ENCODE measurements around the gene TMEM132C. TPM values are rescaled to one million over a fixed set of nuclear protein-coding genes. Genes with fewer than 3 reads are reported as not detected.

The TMEM132C gene
- total and polyA plus RNA-seq, 2 of the 4 experiments (the other 2 are of a cell fraction), result not detected

GRCh38 chr12:128694445-128694844 lies 427.5 kb downstream of the TMEM132C start:
- no peak overlapping the region for H3K14ac ChIP-seq (replicated peaks; ENCODE audit: low read depth, low read length)
- no peaks in the 10 kb centered on the region for H4K20me1 ChIP-seq (ENCODE audit: insufficient read depth, low read length)
- no peak overlapping the region for H3K9ac ChIP-seq (ENCODE audit: low read depth, low read length)
- H2AK5ac ChIP-seq (ENCODE audit: low read depth, low read length), result no peak overlapping the region
- no peak overlapping the region for H2AK9ac ChIP-seq (replicated peaks; ENCODE audit: low read depth, low read length, poor library complexity)
- BruUV-seq (replicated peaks), result no TSS peak
- no peak for TF ChIP-seq BHLHE40 (IDR thresholded peaks at IDR 0.05; ENCODE audit: low read depth, low read length)
- no peak for TF ChIP-seq POLR2A (IDR thresholded peaks at IDR 0.05; ENCODE audit: low read depth, low read length)
- no peak for TF ChIP-seq CHD1 (IDR thresholded peaks at IDR 0.05; ENCODE audit: low read depth, low read length)
- TF ChIP-seq CEBPB (IDR thresholded peaks at IDR 0.05; ENCODE audit: low read depth, low read length), result no peak
- no peak for TF ChIP-seq ELK1 (IDR thresholded peaks at IDR 0.05; ENCODE audit: borderline replicate concordance, low read depth, low read length)
- TF ChIP-seq MAZ (IDR thresholded peaks at IDR 0.05; ENCODE audit: borderline replicate concordance, low read depth, low read length), result no peak
- TF ChIP-seq CTCF (conservative IDR thresholded peaks at IDR 0.05; ENCODE audit: low read depth, low read length), result no peak
- no peak for TF ChIP-seq MAFK (IDR thresholded peaks at IDR 0.05; ENCODE audit: low read depth, low read length)
- TF ChIP-seq SMC3 (IDR thresholded peaks at IDR 0.05; ENCODE audit: low read depth, low read length), result no peak
- no peak for TF ChIP-seq RCOR1 (IDR thresholded peaks at IDR 0.05; ENCODE audit: insufficient replicate concordance, low read length)
- intact Hi-C loops (cut with micrococcal nuclease) (no loop called here), dilution Hi-C loops (cut with HindIII; ENCODE audit: low sequenced_read_pairs, unreplicated experiment) (no loop called here), in situ Hi-C loops (cut with MboI; ENCODE audit: low sequenced_read_pairs) (no loop called here)
- CTCF ChIA-PET, result no interaction called here
- H4K5ac ChIP-seq (ENCODE audit: low read depth, low read length), result no peak overlapping the region
- H2BK120ac ChIP-seq (ENCODE audit: low read depth, low read length), result no peak overlapping the region
- no peak overlapping the region for H2AFZ ChIP-seq (replicated peaks; ENCODE audit: low read length, poor library complexity)
- ATAC-seq (ENCODE audit: low read depth) (no peak), DNase-seq (no peak)
- H2BK20ac ChIP-seq (ENCODE audit: low read depth, low read length), result no peak overlapping the region
- no peak overlapping the region for H4K91ac ChIP-seq (ENCODE audit: insufficient read depth, low read depth, low read length)
- no peak overlapping the region for H3K4ac ChIP-seq (ENCODE audit: low read depth, low read length)
- H3K56ac ChIP-seq (ENCODE audit: extremely low read depth, insufficient read depth, low read length), result no peak overlapping the region
- no peaks in the 10 kb centered on the region for H3K36me3 ChIP-seq (ENCODE audit: control insufficient read depth, insufficient read depth, low read length)
- H3K79me1 ChIP-seq (ENCODE audit: low read depth in 1 of 2, low read length in 2 of 2), result no peaks in the 10 kb centered on the region
- H3K23ac ChIP-seq (ENCODE audit: low read depth, low read length), result no peak overlapping the region
- H3K4me2 ChIP-seq (ENCODE audit: low read depth, low read length), result no peak overlapping the region
- H3K4me1 ChIP-seq (ENCODE audit: control insufficient read depth, insufficient read depth, low read length), result no peaks in the 10 kb centered on the region
- H2BK15ac ChIP-seq (ENCODE audit: low read depth, low read length), result no peak overlapping the region
- H4K8ac ChIP-seq (ENCODE audit: low read depth in 2 of 2, low read length in 2 of 2), result no peak overlapping the region
- POLR2A ChIA-PET (ENCODE audit: unreplicated experiment), result no interaction called here
- no peak overlapping the region for H3K4me3 ChIP-seq (ENCODE audit: insufficient read depth, low read depth, low read length)
- H3K9me3 ChIP-seq (ENCODE audit: control insufficient read depth, insufficient read depth, low read length), result peaks cover 48% of the 10 kb centered on the region
- WGBS, 2 experiments (ENCODE audit: extremely low coverage in 2 of 2, insufficient read length in 1 of 2), result no CpG with 5 or more reads among the region's 4 CpGs
- no peak overlapping the region for H2BK5ac ChIP-seq (ENCODE audit: low read depth, low read length, poor library complexity, severe bottlenecking)
- no peak overlapping the region for H3K27ac ChIP-seq (ENCODE audit: insufficient read depth, low read length)
- no peak overlapping the region for H3K18ac ChIP-seq (ENCODE audit: low read depth, low read length)
- no peaks in the 10 kb centered on the region for H3K9me1 ChIP-seq (ENCODE audit: insufficient read depth, low read length)
- no peaks in the 10 kb centered on the region for H3K27me3 ChIP-seq (ENCODE audit: control insufficient read depth, insufficient read depth, low read length)

Data from IMR-90 (cell line).